Activated naive CD4-positive, alpha-beta T cell treated with anti-CD3 and anti-CD28 coated beads for 36 hours (primary cell): Measurements from ENCODE around the gene PLEK. TPM values are rescaled to one million over a fixed set of nuclear protein-coding genes. Genes with fewer than 3 reads are reported as not detected.
"Not testable (repeated sequence)": the region's sequence is repeated elsewhere in the genome, so short reads cannot be mapped to it uniquely, and the experiment has no call there.

Experiments
- CTCF ChIA-PET: fragments of 350-600 bp; sonication (Branson Sonifier 250); formaldehyde crosslinking; loops from one replicate; lab custom pipeline; 2021; ENCODE audit warnings: antibody characterized with exemption; lab: Charles Lee
- DNase-seq: peaks from one replicate; pipeline ENCODE4 v3.0.0-alpha.2; 2020
- H3K27ac Mint-ChIP-seq: one replicate; pipeline ENCODE4 v1.8.0; 2021; ENCODE audit warnings: mild to moderate bottlenecking, mixed read lengths
- H3K27me3 Mint-ChIP-seq: one replicate; pipeline ENCODE4 v1.8.0; 2021; ENCODE audit warnings: low read depth, mixed read lengths
- H3K36me3 Mint-ChIP-seq: one replicate; pipeline ENCODE4 v1.8.0; 2021; ENCODE audit warnings: low read depth, mixed read lengths
- H3K4me1 Mint-ChIP-seq: one replicate; pipeline ENCODE4 v1.8.0; 2021; ENCODE audit warnings: low read depth, mixed read lengths
- H3K4me3 Mint-ChIP-seq: one replicate; pipeline ENCODE4 v1.8.0; 2021; ENCODE audit warnings: mild to moderate bottlenecking, moderate library complexity, mixed read lengths
- H3K9me3 Mint-ChIP-seq: one replicate; pipeline ENCODE4 v1.8.0; 2021; ENCODE audit warnings: mixed read lengths
- intact Hi-C: fragments of 100-400 bp; cut with micrococcal nuclease; formaldehyde crosslinking; loops from one replicate; pipeline ENCODE4 v1.15.1; 2023
- total RNA-seq, 2 experiments: library from RNA; stranded (reverse); gene quantifications; one replicate each; pipeline ENCODE4 v1.2.3, GENCODE V29; 2021

PLEK gene
- total RNA-seq, 2 experiments from 2014 or later: 0.77 to 1.1 TPM

GRCh38 chr2:68336192-68336591 lies 28.9 kb upstream of the PLEK start:
- CTCF ChIA-PET: interaction anchor here (0.6 to 1.5 kb wide), 2 partner anchors 11 to 112 kb away, joined by 3 to 4 read pairs; no protein-coding TSS in a partner anchor
- Mint-ChIP-seq H3K4me3 (no peak overlapping the region), H3K27me3 (peaks cover 17% of the 10 kb centered on the region), H3K27ac (no peak overlapping the region), H3K9me3 (no peaks in the 10 kb centered on the region), H3K36me3 (no peaks in the 10 kb centered on the region), H3K4me1 (no peaks in the 10 kb centered on the region)
- DNase-seq: no peak
- intact Hi-C loops: no loop called here

GRCh38 chr2:68340226-68341061 lies 24.6 kb upstream of the PLEK start:
- H3K27me3 Mint-ChIP-seq: peaks cover 15% of the 10 kb centered on the region
- no peaks in the 10 kb centered on the region for H3K36me3 Mint-ChIP-seq
- no peak overlapping the region for H3K4me3 Mint-ChIP-seq
- DNase-seq: no peak
- intact Hi-C loops: no loop called here
- H3K27ac Mint-ChIP-seq: no peak overlapping the region
- no peaks in the 10 kb centered on the region for H3K9me3 Mint-ChIP-seq
- CTCF ChIA-PET: no interaction called here
- H3K4me1 Mint-ChIP-seq: no peaks in the 10 kb centered on the region

- Mint-ChIP-seq H3K9me3 (no peaks in the 10 kb centered on the region), H3K4me1 (no peaks in the 10 kb centered on the region), H3K4me3 (no peak overlapping the region), H3K27me3 (peaks cover 13% of the 10 kb centered on the region), H3K27ac (no peak overlapping the region), H3K36me3 (no peaks in the 10 kb centered on the region)
- DNase-seq: no peak
- intact Hi-C loops: no loop called here
- CTCF ChIA-PET: no interaction called here
Observed at GRCh38 chr2:68341062-68341329, 24.1 kb upstream of the PLEK start.

- Mint-ChIP-seq H3K36me3 (no peaks in the 10 kb centered on the region), H3K27ac (no peak overlapping the region), H3K4me3 (no peak overlapping the region), H3K9me3 (no peaks in the 10 kb centered on the region), H3K27me3 (peaks cover 17% of the 10 kb centered on the region), H3K4me1 (no peaks in the 10 kb centered on the region)
- DNase-seq: no peak
- intact Hi-C loops: no loop called here
- CTCF ChIA-PET: no interaction called here
Observed at GRCh38 chr2:68341583-68341982, 23.5 kb upstream of the PLEK start.

GRCh38 chr2:68342470-68342869 lies 22.6 kb upstream of the PLEK start:
- Mint-ChIP-seq H3K9me3 (no peaks in the 10 kb centered on the region), H3K36me3 (no peaks in the 10 kb centered on the region), H3K4me3 (no peak overlapping the region), H3K27me3 (peaks cover 20% of the 10 kb centered on the region), H3K27ac (no peak overlapping the region), H3K4me1 (no peaks in the 10 kb centered on the region)
- CTCF ChIA-PET: no interaction called here
- intact Hi-C loops: no loop called here
- no peak for DNase-seq

GRCh38 chr2:68344031-68344430 lies 21.1 kb upstream of the PLEK start:
- Mint-ChIP-seq H3K4me1 (no peaks in the 10 kb centered on the region), H3K27me3 (peaks cover 21% of the 10 kb centered on the region), H3K36me3 (no peaks in the 10 kb centered on the region), H3K27ac (no peak overlapping the region), H3K4me3 (no peak overlapping the region), H3K9me3 (no peaks in the 10 kb centered on the region)
- no peak for DNase-seq
- intact Hi-C loops: no loop called here
- CTCF ChIA-PET: interaction anchor here (1.0 to 1.8 kb wide), 2 partner anchors 222 to 312 kb away, joined by 3 read pairs; no protein-coding TSS in a partner anchor

GRCh38 chr2:68345129-68345875 lies 19.8 kb upstream of the PLEK start:
- peaks cover 16% of the 10 kb centered on the region for H3K27me3 Mint-ChIP-seq
- no peaks in the 10 kb centered on the region for H3K36me3 Mint-ChIP-seq
- DNase-seq: no peak
- H3K27ac Mint-ChIP-seq: no peak overlapping the region
- CTCF ChIA-PET: interaction anchor here (1.8 kb wide), 1 partner anchor 313 kb away, joined by 3 read pairs; no protein-coding TSS in a partner anchor
- intact Hi-C loops: no loop called here
- no peak overlapping the region for H3K4me3 Mint-ChIP-seq
- no peaks in the 10 kb centered on the region for H3K9me3 Mint-ChIP-seq
- no peaks in the 10 kb centered on the region for H3K4me1 Mint-ChIP-seq

GRCh38 chr2:68349091-68349490 lies 16.0 kb upstream of the PLEK start:
- intact Hi-C loops, H3K36me3 Mint-ChIP-seq, H3K4me1 Mint-ChIP-seq, H3K4me3 Mint-ChIP-seq, H3K9me3 Mint-ChIP-seq, DNase-seq, H3K27ac Mint-ChIP-seq: not testable (repeated sequence)
- H3K27me3 Mint-ChIP-seq: peaks cover 12% of the 10 kb centered on the region
- CTCF ChIA-PET: interaction anchor here (2.0 kb wide), 1 partner anchor 92 kb away, joined by 6 read pairs; no protein-coding TSS in a partner anchor

- DNase-seq: no peak
- no peaks in the 10 kb centered on the region for H3K36me3 Mint-ChIP-seq
- H3K9me3 Mint-ChIP-seq: no peaks in the 10 kb centered on the region
- CTCF ChIA-PET: no interaction called here
- H3K27ac Mint-ChIP-seq: no peak overlapping the region
- intact Hi-C loops: no loop called here
- no peaks in the 10 kb centered on the region for H3K4me1 Mint-ChIP-seq
- H3K27me3 Mint-ChIP-seq: peaks cover 8% of the 10 kb centered on the region
- H3K4me3 Mint-ChIP-seq: no peak overlapping the region
Observed at GRCh38 chr2:68351997-68352396, 13.1 kb upstream of the PLEK start.

GRCh38 chr2:68352651-68353391 lies 12.3 kb upstream of the PLEK start:
- H3K27ac Mint-ChIP-seq: no peak overlapping the region
- no peak for DNase-seq
- H3K4me3 Mint-ChIP-seq: no peak overlapping the region
- peaks cover 2% of the 10 kb centered on the region for H3K27me3 Mint-ChIP-seq
- H3K4me1 Mint-ChIP-seq: no peaks in the 10 kb centered on the region
- no peaks in the 10 kb centered on the region for H3K9me3 Mint-ChIP-seq
- intact Hi-C loops: no loop called here
- H3K36me3 Mint-ChIP-seq: no peaks in the 10 kb centered on the region
- CTCF ChIA-PET: interaction anchor here (0.7 to 2.2 kb wide), 3 partner anchors 8 to 89 kb away, joined by 4 to 8 read pairs (median 4); no protein-coding TSS in a partner anchor

GRCh38 chr2:68356599-68357239 lies 8.4 kb upstream of the PLEK start:
- CTCF ChIA-PET: interaction anchor here (0.6 to 1.7 kb wide), 5 partner anchors 23 to 207 kb away, joined by 3 to 6 read pairs (median 3); no protein-coding TSS in a partner anchor
- intact Hi-C loops: no loop called here
- H3K4me3 Mint-ChIP-seq: no peak overlapping the region
- H3K27me3 Mint-ChIP-seq: no peaks in the 10 kb centered on the region
- no peak for DNase-seq
- no peaks in the 10 kb centered on the region for H3K36me3 Mint-ChIP-seq
- no peak overlapping the region for H3K27ac Mint-ChIP-seq
- no peaks in the 10 kb centered on the region for H3K9me3 Mint-ChIP-seq
- no peaks in the 10 kb centered on the region for H3K4me1 Mint-ChIP-seq
